Endometrial microvascular endothelial cells (primary cell): Measurements from ENCODE around the gene MLLT11. TPM values are rescaled to one million over a fixed set of nuclear protein-coding genes. Genes with fewer than 3 reads are reported as not detected.

ENCODE experiments used
- in situ Hi-C: cut with HindIII; loops from 2 replicates; pipeline ENCODE4 v1.10.0; 2017; ENCODE audit warnings: low sequenced_read_pairs, low pct_unique_long_range_greater_than_20kb; ENCODE audit errors: inconsistent ontology term
- total RNA-seq: library from RNA; depleted of rRNA; stranded (reverse); fragments of >200 nt; gene quantifications from one replicate; pipeline ENCODE4 v1.2.3, GENCODE V29; 2015; ENCODE audit errors: inconsistent ontology term

MLLT11 gene
- total RNA-seq = 14.2 TPM

DNA sequence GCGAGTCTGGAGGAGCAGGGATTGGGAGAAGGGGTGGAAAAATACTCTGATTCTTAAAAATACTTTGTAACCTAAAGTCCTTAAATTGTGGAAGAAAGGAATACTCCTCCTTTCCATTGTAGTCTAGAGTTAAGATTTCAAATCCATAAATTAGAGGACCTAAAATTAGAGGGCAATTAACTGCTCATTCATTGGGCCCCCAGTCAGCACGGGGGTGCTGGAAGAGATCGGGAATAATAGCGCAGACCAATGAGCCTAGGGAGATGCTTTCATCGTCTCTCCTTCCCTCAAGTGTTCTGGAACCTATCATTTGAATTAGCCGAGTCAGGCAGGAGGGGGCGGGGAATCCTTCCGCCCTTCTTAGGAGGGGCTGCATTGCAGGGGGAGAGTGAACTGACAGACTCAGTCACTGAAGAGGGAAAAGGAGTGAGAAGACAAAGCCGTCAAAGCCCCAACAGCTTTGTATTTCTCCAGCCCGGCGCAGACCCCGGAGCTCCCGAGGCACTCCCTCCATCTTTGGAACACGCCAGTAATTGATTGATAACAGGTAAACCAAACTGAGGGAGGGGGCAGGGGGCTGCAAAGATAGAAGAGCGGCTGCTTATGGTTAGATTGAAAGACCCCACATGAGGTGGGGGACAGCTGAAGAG, at the start of gene MLLT11:
MLLT11 (plus strand) TSS at position 391 of the 650 bp plus-strand sequence. CDS start 6,828 bp downstream, outside the sequence.
- in situ Hi-C loops = no loop called here

- in situ Hi-C loops = no loop called here
These were observed 48.9 kb upstream of the MLLT11 start for GRCh38 chr1:151011154-151011850.

DNA sequence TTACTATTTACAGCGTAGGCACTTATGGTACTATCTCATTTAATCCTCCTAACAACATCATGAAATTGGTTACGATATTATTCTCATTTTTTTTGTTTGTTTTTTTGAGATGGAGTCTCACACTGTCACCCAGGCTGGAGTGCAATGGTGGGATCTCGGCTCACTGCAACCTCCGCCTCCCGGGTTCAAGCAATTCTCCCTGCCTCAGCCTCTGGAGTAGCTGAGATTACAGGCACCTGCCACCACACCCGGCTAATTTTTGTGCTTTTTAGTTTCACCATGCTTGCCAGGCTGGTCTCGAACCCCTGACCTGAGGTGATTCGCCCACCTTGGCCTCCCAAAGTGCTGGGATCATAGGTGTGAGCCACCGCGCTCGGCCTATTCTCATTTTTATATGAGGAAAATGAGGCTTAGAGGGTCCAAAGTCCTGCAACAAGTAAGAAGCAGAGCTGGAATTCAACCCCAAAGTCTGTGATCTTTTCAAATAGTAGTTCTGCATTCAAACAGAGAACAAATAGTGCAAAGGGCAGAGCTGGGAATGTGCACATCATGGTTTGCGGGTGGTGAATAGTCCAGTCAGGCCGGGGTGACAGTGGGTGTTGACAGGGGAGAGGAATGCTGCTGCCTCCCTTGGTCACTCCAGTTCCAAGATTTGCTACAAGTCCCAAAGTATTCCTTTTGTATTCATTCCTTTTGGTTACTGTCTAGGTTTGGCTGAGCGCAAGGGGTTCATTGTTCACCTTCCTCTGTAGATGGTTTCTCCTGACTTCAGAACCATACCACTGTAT, 47.3 kb upstream of the MLLT11 start:
- in situ Hi-C loops = no loop called here

DNA sequence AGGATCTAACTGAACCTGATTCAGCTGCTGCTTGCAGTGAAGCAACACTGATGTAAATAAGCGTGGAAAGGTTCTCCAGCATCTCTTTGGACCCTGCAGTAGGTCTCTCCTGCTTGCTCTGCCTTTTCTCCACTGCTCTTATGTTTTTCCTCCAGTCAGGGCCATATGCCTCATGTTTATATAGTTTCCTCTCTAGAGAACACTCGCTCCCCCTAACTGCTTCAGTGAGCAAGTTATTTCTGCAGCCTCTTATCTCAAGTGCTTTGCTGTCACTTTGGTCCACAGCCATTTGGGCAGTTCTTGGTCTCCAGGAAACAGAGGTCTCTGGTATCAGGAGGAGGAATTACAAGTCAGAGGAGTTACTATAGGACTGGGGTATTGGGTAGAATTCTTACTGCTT, 46.7 kb upstream of the MLLT11 start:
- in situ Hi-C loops = no loop called here

DNA sequence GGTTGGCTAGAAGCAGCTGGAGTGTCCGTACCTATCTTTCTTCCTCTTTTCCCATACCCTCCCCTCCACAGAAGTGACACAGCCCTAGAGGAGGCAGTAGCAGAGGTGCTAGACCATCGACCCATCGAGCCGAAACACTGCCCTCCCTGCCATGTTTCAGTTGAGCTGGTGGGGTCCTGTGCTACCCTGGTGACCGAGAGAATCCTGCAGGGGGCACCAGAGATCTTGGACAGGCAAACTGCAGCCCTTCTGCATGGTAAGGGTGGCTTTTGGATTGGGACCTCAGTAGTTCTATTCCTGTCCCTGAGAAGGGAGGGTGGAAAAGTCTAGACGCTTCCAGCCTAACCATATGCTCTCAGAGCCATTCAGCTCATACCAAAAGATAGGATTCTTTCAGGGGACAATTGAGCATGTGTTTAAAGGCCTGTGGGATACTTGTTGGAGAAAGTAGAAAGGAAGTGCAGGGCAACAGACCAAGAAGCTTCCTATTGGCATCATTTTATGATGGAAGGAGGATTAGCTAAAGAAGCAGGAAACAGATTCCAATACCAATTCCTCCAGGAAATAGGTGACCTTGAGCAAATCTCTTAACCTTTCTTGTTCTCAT, 35.6 kb upstream of the MLLT11 start:
- in situ Hi-C loops = no loop called here

DNA sequence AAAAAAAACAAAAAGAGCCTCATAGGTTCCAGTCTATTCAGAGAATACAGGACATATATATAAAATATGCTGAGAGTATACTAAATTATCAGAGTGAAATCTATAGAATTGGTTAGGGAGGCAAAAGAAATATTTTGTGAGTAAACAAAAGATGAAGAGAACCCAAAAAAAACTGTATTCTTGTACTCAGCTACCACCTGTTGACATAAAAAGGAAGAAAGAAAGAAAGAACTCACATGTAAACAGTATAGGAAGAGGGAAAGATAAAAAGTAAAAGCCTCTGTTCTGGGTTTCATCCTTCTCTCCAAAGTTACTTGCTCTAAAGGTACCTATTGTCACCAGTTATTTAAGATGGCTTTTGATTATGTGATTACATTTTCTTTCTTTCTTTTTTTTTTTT, 33.7 kb upstream of the MLLT11 start:
- in situ Hi-C loops = no loop called here

- in situ Hi-C loops = no loop called here
These were observed 28.0 kb upstream of the MLLT11 start for GRCh38 chr1:151032164-151032563.

DNA sequence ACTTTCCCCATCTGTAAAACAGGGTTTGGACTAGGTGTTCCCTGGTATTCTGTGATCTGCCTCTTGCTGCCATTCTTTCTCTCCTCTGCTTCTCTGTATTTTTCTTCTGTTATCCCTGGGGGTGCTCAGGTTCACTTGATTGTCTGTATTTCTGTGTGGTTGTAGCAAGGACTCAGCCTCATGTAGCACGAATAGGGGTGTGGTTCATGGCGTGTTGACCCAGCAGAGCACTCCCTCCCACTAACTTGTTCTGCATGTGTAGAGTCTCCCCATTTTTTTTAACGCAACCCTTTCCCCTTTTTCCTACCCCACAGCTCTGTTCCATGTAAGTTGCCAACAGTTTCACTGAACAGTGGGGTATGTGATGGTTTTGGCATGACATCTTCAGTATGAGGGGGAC, 25.0 kb upstream of the MLLT11 start:
- in situ Hi-C loops = no loop called here

DNA sequence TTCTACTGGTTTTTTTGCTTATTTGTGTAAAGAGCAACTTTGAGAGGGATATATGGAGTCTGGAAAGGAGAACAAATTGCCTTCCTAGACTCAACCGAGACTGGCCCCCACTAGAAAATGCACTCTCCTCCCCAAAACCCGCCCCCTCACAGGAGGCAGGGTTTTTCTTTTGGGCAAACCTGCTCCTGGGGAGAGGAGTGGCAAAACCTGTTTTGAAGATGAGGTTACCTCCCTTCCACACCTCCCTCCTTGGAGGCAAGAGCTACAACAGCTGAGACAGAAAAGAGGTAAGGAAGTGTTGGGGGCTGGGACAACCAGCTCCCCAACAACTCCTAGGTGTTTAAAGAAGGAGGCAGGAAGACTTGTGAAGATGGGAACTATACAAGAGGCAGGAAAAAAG, 23.8 kb upstream of the MLLT11 start, which contains the start of gene BNIPL:
BNIPL (plus strand) TSS at position 231 of the 400 bp plus-strand sequence; CDS start at position 371, 140 bp downstream.
- in situ Hi-C loops = no loop called here

DNA sequence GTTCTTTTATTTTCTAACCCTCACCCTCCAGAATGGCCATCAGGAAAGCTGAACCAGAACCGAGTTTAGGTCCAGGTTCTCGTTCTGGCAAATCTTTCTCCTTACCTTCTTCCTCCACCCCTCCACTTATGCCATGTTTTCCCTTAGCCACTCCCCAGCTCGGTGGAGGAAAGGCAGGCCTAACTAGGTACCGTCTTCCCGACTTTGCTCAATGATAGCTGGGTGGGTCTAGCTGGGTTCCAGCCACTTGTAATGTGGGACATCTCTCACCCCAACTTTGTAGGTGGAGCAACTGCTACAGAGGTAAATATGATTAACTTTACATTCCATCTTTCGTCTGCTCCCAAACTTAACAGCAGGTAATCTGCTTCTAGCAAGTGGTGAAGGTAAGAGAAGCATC, 23.2 kb upstream of the MLLT11 start:
- in situ Hi-C loops = no loop called here

GRCh38 chr1:151039521-151039920, 20.7 kb upstream of the MLLT11 start:
- in situ Hi-C loops = no loop called here

DNA sequence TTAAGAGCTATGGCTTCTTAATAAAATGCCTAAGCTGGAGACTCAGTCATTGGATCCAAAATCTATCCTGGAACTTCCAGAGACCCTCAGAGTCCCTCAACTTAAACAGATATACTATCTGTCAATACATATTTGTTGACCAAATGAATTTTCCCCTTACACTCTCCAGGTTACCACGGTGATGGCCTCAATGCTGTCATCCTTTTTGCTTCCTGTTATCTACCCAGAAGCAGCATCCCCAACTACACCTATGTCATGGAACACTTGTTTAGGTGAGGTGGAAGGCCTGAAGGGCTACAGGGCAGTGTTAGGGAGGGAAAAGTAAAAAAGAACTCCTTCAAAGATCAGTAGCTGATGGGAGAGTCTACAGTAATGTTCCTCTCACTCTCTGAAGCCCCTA, 17.0 kb upstream of the MLLT11 start:
- in situ Hi-C loops = no loop called here

DNA sequence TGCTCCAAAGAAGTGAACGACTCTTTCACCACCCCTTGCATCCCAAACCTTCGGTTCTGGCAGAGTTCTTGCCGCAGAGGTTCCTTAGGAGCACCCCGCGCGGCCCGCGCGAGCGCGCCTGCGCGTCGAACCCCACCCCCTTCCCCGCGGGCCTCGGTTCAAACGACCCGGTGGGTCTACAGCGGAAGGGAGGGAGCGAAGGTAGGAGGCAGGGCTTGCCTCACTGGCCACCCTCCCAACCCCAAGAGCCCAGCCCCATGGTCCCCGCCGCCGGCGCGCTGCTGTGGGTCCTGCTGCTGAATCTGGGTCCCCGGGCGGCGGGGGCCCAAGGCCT, 12.6 kb upstream of the MLLT11 start, which contains the start of gene C1orf56:
C1orf56 (plus strand) TSS at position 161 of the 334 bp plus-strand sequence; CDS start at position 258, 97 bp downstream.
- in situ Hi-C loops = no loop called here

- in situ Hi-C loops = no loop called here
These were observed 12.1 kb upstream of the MLLT11 start for GRCh38 chr1:151047925-151048644.

GRCh38 chr1:151048645-151049032, 11.6 kb upstream of the MLLT11 start:
- in situ Hi-C loops = no loop called here

- in situ Hi-C loops = no loop called here
These were observed 10.7 kb upstream of the MLLT11 start for GRCh38 chr1:151049458-151049857.

DNA sequence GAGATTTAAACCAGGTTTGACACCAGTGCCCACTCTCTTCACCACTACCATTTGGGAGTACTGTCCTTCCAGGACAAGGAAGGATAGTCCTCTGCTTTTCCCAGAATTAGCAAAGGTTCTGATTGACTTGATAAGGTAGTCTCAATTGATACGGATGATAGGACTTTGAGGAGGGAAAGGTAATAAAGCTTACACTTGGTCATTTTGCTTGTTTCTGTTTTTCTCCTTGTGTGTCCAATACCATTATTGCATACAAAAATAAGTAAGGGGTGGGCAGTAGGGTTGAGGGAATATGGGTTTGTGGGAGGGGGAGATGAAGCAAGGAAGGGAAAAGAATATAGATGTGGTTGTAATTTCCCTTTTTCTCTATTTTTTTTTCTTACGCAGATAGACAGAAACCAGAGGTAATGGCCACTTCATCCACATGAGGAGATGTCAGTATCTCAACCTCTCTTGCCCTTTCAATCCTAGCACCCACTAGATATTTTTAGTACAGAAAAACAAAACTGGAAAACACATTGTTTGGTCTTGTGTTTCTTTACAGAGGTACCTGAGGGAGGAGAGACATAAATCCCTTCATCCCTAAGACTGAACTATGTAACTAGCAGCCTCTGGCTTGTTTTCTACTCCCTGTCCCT, 10.0 kb upstream of the MLLT11 start:
- in situ Hi-C loops = no loop called here

DNA sequence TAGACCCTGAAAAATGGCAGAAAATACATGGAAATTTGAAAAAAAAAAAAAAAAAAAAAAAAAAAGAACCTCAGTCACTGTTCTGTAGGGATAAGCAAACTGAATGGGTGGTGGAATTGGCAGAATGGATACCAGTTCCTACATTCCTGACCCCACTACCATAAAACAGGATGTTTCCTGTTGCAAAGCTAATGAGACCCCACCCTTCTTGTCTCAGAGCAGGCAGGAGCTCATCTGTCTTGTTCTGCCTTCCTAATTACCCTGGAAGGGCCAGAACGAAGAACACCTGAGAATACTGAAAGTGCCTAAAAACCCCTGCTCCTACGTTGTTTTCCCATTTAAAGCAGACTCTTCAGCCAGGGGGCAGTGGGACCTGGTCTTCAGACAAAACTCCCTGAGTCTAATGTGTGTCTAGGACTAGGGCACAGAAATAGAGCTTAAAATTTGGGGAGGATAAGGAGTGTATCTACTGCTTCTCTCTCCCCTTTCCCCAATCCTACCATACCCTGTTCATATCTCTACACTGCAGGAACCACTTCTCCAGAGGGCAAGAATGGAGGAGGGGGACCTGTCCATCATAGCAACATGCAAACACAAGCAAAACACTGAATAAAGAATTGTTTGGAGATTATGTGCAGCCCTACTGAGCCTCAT, 8.7 kb upstream of the MLLT11 start:
- in situ Hi-C loops = no loop called here
